Erythroblast (primary cell): ENCODE measurements around the gene PIGR.

Source experiments
- GATA1 ChIP-seq: IDR thresholded peaks from 2 replicates; pipeline ENCODE4 v1.6.1; 2011; ENCODE audit warnings: low read depth, mild to moderate bottlenecking, control low read depth, low read length, moderate library complexity
- POLR2A ChIP-seq: IDR thresholded peaks from 2 replicates; pipeline ENCODE4 v1.6.1; 2011; ENCODE audit warnings: mild to moderate bottlenecking, low read length

GRCh38 chr1:206905295-206906164 lies 40.7 kb downstream of the PIGR start:
- TF ChIP-seq POLR2A (no peak), GATA1 (no peak)
